Transverse colon (tissue), 4 donors: ENCODE measurements around the gene MTMR8. TPM values are rescaled to one million over a fixed set of nuclear protein-coding genes. Genes with fewer than 3 reads are reported as not detected.
"Not testable (repeated sequence)": the region's sequence is repeated elsewhere in the genome, so short reads cannot be mapped to it uniquely, and the experiment has no call there.

Source experiments
- DNase-seq: peaks from one replicate; pipeline ENCODE4 v3.0.0-alpha.2; 2019
- H3K27ac ChIP-seq, 4 donors: fragments of 200-600 bp; sonication (generic); 2 replicates each; pipeline ENCODE4 v1.5.1; 2016 to 2018; ENCODE audit warnings: inconsistent platforms in 4 of 4
- H3K27me3 ChIP-seq: fragments of 200-600 bp; sonication (generic); 2 replicates; pipeline ENCODE4 v1.5.1; 2017; ENCODE audit warnings: inconsistent platforms
- H3K36me3 ChIP-seq, 4 donors: fragments of 200-600 bp; sonication (generic); 2 replicates each; pipeline ENCODE4 v1.5.1; 2017 to 2019; ENCODE audit warnings: inconsistent platforms in 4 of 4
- H3K4me1 ChIP-seq, 4 donors: fragments of 200-600 bp; sonication (generic); 2 replicates each; pipeline ENCODE4 v1.5.1; 2017 to 2020; ENCODE audit warnings: inconsistent platforms in 4 of 4
- H3K4me3 ChIP-seq, 4 donors: fragments of 200-600 bp; sonication (generic); 1 replicate in 1 of 4; 2 replicates in 3 of 4; pipeline versions ENCODE4 v1.5.1 to v1.6.1; 2017 to 2019; ENCODE audit warnings: inconsistent platforms in 4 of 4
- H3K9me3 ChIP-seq, 2 donors: fragments of 200-600 bp; sonication (generic); 2 replicates each; pipeline ENCODE4 v1.5.1; 2017 to 2019; ENCODE audit warnings: inconsistent platforms in 2 of 2
- CTCF ChIP-seq, 5 experiments: fragments of 200-600 bp in 3 of 5; fragments of 450-650 bp in 2 of 5; sonication (generic) in 3 of 5; IDR thresholded peaks; 1 replicate in 2 of 5; 2 replicates in 3 of 5; pipeline ENCODE4 v1.5.1; 2016 to 2017; ENCODE audit warnings: antibody characterized with exemption in 5 of 5, inconsistent platforms in 3 of 5, mild to moderate bottlenecking in 2 of 5, moderate library complexity in 1 of 5
- EP300 ChIP-seq: sonication (generic); formaldehyde crosslinking; IDR thresholded peaks from one replicate; pipeline ENCODE4 v1.6.1; 2017; ENCODE audit warnings: antibody characterized with exemption, low read depth
- POLR2A ChIP-seq: fragments of 450-650 bp; IDR thresholded peaks from one replicate; pipeline ENCODE4 v1.6.1; 2016; ENCODE audit warnings: antibody characterized with exemption, mild to moderate bottlenecking, moderate library complexity
- POLR2AphosphoS5 ChIP-seq, 3 donors: sonication (generic); formaldehyde crosslinking; IDR thresholded peaks; one replicate each; pipeline ENCODE4 v1.6.1; 2016; ENCODE audit warnings: antibody characterized with exemption in 3 of 3
- WGBS, 2 donors: methylation state at CpG; one replicate each; pipeline ENCODE4 v1.1.5; 2018; ENCODE audit warnings: low coverage in 1 of 2; 5-methylcytosine and 5-hydroxymethylcytosine counted together
- in situ Hi-C, 4 donors: fragments of 200-750 bp; cut with MboI; loops; one replicate each; pipeline versions ENCODE4 v1.15.0 to v1.15.1; 2017; ENCODE audit warnings: low sequenced_read_pairs in 3 of 4, low pct_ligation_motif_present in 1 of 4, low pct_unique_long_range_greater_than_20kb in 1 of 4
- intact Hi-C: fragments of 100-400 bp; cut with DNase I; formaldehyde crosslinking; loops from one replicate; pipeline ENCODE4 v1.15.1; 2023; ENCODE audit warnings: low total_unique reads
- total RNA-seq, 4 donors: library from RNA; depleted of rRNA; stranded (reverse); fragments of >200 nt; gene quantifications; one replicate each; pipeline ENCODE4 v1.1.0, GENCODE V29; 2016

Gene MTMR8
- total RNA-seq, 4 donors from 2014 or later = 11.2 to 20.1 (median 15.2) TPM

GRCh38 chrX:64394059-64394873 is 986 bp downstream of the MTMR8 start:
- H3K4me1 ChIP-seq = peaks cover 0 to 5% (median 0%) of the 10 kb centered on the region in 4 donors
- H3K36me3 ChIP-seq = no peaks in the 10 kb centered on the region
- no peaks in the 10 kb centered on the region for H3K9me3 ChIP-seq
- H3K27me3 ChIP-seq = no peaks in the 10 kb centered on the region
- intact Hi-C loops (no loop called here), in situ Hi-C loops (no loop called here)
- H3K27ac ChIP-seq = peak overlapping the region; percentile 63 to 81 (median 70)
- 42% methylated on average over 12 of the region's 12 CpGs; no CpG with 5 or more reads in 1 of the 2 donors for WGBS, 2 donors
- TF ChIP-seq EP300 = no peak
- TF ChIP-seq CTCF (IDR thresholded peaks at IDR 0.05) = no peak
- TF ChIP-seq POLR2AphosphoS5 (IDR thresholded peaks at IDR 0.05) = no peak
- no peak for TF ChIP-seq POLR2A
- H3K4me3 ChIP-seq = peak overlapping the region; percentile 49 to 70 (median 58)
- no peak for DNase-seq

- H3K27me3 ChIP-seq = no peaks in the 10 kb centered on the region
- no peak overlapping the region for H3K27ac ChIP-seq
- H3K9me3 ChIP-seq = no peaks in the 10 kb centered on the region
- intact Hi-C loops (no loop called here), in situ Hi-C loops (no loop called here)
- no peaks in the 10 kb centered on the region for H3K36me3 ChIP-seq
- H3K4me3 ChIP-seq = no peak overlapping the region
- no peak for DNase-seq
- H3K4me1 ChIP-seq = peaks cover 0 to 5% (median 0%) of the 10 kb centered on the region in 4 donors
- TF ChIP-seq POLR2AphosphoS5 (IDR thresholded peaks at IDR 0.05) (no peak), EP300 (no peak), CTCF (IDR thresholded peaks at IDR 0.05) (no peak), POLR2A (no peak)
These were observed 5.8 kb downstream of the MTMR8 start for GRCh38 chrX:64389489-64389888.

GRCh38 chrX:64380789-64381188 is 14.5 kb downstream of the MTMR8 start:
- WGBS, 2 donors = 93% methylated on average over 4 of the region's 4 CpGs; no CpG with 5 or more reads in 1 of the 2 donors
- H3K9me3 ChIP-seq, DNase-seq, H3K27me3 ChIP-seq, intact Hi-C loops, in situ Hi-C loops, H3K36me3 ChIP-seq, H3K4me1 ChIP-seq, H3K27ac ChIP-seq, H3K4me3 ChIP-seq: not testable (repeated sequence)

GRCh38 chrX:64379924-64380323 is 15.3 kb downstream of the MTMR8 start:
- 52% methylated on average over 1 of the region's 1 CpG; no CpG with 5 or more reads in 1 of the 2 donors for WGBS, 2 donors
- H3K9me3 ChIP-seq = no peaks in the 10 kb centered on the region

More at GRCh38 chrX:64379924-64380323, 15.3 kb downstream of the MTMR8 start:
- in situ Hi-C loops = no loop called here
- TF ChIP-seq EP300 = no peak
- TF ChIP-seq POLR2AphosphoS5 (IDR thresholded peaks at IDR 0.05) = no peak
- no peak for TF ChIP-seq CTCF (IDR thresholded peaks at IDR 0.05)
- no peak for TF ChIP-seq POLR2A
- no peaks in the 10 kb centered on the region for H3K27me3 ChIP-seq
- no peak overlapping the region for H3K4me3 ChIP-seq
- H3K4me1 ChIP-seq = no peaks in the 10 kb centered on the region
- DNase-seq = no peak
- H3K36me3 ChIP-seq = no peaks in the 10 kb centered on the region
- no peak overlapping the region for H3K27ac ChIP-seq
- intact Hi-C loops = no loop called here
